Ectodermal cell (in vitro differentiated cells): Measurements from ENCODE around the gene DLX1.
"Not testable (repeated sequence)": the region's sequence is repeated elsewhere in the genome, so short reads cannot be mapped to it uniquely, and the experiment has no call there.

Source experiments
- H3K27ac ChIP-seq: 2 replicates; pipeline ENCODE4 v1.7.0; 2013; ENCODE audit warnings: mild to moderate bottlenecking, low read depth, low read length; ENCODE audit not compliant: insufficient read depth, poor library complexity, severe bottlenecking
- H3K27me3 ChIP-seq: 2 replicates; pipeline ENCODE4 v1.7.0; 2013; ENCODE audit warnings: mild to moderate bottlenecking, low read length; ENCODE audit not compliant: insufficient read depth, control insufficient read depth, poor library complexity, severe bottlenecking
- H3K36me3 ChIP-seq: one replicate; pipeline ENCODE4 v1.7.0; 2013; ENCODE audit warnings: low read length; ENCODE audit not compliant: control insufficient read depth, insufficient read depth
- H3K4me1 ChIP-seq: one replicate; pipeline ENCODE4 v1.7.0; 2013; ENCODE audit warnings: low read length; ENCODE audit not compliant: control insufficient read depth, insufficient read depth
- H3K4me3 ChIP-seq: 2 replicates; pipeline ENCODE4 v1.7.0; 2013; ENCODE audit warnings: low read depth, low read length, control low read depth; ENCODE audit not compliant: insufficient read depth
- H3K9me3 ChIP-seq: 2 replicates; pipeline ENCODE4 v1.7.0; 2013; ENCODE audit warnings: mild to moderate bottlenecking, low read length, moderate library complexity; ENCODE audit not compliant: control insufficient read depth
- WGBS, 2 experiments: methylation state at CpG; one replicate each; pipeline ENCODE4 v1.1.7; 2013; ENCODE audit warnings: missing lambda C conversion rate in 2 of 2; 5-methylcytosine and 5-hydroxymethylcytosine counted together

Gene DLX1

DNA sequence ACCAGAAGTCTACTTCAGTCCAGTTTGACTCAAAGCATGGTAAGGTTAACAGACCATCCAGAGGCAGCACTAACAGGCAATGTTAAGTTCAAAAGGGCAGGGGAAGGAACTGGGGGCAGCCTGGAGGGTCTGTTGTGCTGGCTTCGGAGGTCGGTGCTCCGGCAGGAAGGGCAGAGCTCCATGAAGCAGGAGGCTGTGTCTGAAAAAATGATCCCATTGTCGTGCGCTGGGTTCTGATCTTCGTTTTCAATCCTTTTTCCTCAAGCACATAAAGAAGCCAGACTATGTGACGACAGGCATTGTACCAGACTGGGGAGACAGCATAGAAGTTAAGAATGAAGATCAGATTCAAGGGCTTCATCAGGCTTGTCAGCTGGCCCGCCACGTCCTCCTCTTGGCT, 21.9 kb upstream of the DLX1 start:
- no peaks in the 10 kb centered on the region for H3K4me1 ChIP-seq
- WGBS, 2 experiments, result 88 to 89% methylated on average over 9 of the region's 9 CpGs
- no peak overlapping the region for H3K4me3 ChIP-seq
- H3K27me3 ChIP-seq, result no peaks in the 10 kb centered on the region
- H3K9me3 ChIP-seq, result no peaks in the 10 kb centered on the region
- no peaks in the 10 kb centered on the region for H3K36me3 ChIP-seq
- H3K27ac ChIP-seq, result no peak overlapping the region

DNA sequence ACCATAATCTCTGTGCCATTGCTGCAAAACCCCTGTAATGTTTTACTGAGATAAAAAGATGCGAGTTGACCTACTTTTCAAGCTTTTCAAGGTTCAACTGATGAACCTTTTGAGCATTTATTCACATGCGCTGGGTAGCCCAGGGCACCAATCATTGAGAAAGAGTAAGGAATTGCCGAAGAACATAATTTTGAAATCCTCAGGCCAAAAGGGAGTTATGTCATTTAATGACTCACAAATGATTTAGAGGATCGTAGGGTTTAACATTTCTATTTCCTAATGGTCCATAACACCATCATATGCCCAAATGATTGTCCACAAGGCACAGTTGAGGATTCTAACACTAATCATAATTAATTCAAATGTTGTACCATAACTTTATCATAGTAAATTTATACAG, 20.2 kb upstream of the DLX1 start:
- Histone ChIP-seq H3K27me3 (no peaks in the 10 kb centered on the region), H3K4me3 (no peak overlapping the region), H3K27ac (no peak overlapping the region), H3K9me3 (no peaks in the 10 kb centered on the region), H3K4me1 (no peaks in the 10 kb centered on the region), H3K36me3 (no peaks in the 10 kb centered on the region)
- WGBS, 2 experiments, result 86 to 87% methylated on average over 4 of the region's 4 CpGs

DNA sequence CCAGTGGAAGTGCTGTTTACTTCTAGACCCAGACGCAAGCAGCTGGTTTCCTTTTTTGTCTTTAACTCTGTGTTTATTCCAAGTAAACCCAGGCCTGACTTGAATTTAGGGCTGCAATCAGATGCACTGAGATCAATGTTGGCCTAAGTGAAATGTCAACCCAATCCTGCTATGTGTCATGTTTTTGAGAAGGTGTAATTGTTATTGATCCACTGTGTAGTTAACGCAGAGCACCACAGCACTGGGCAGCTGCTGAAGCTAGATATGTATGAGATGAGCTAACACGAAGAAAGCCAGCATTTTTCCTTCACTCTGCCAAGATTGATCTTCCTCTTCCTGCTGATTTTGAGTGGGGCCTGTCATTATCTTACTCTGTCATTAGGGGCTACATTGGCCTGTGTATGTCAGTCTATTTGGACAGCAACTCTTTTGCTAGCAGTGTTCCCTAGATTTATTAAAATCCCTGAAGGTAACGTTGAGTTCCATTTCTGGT, 18.9 kb upstream of the DLX1 start:
- H3K4me1 ChIP-seq, result no peaks in the 10 kb centered on the region
- no peak overlapping the region for H3K27ac ChIP-seq
- WGBS, 2 experiments, result 91 to 94% methylated on average over 4 of the region's 4 CpGs
- no peaks in the 10 kb centered on the region for H3K36me3 ChIP-seq
- no peaks in the 10 kb centered on the region for H3K27me3 ChIP-seq
- no peak overlapping the region for H3K4me3 ChIP-seq
- no peaks in the 10 kb centered on the region for H3K9me3 ChIP-seq

DNA sequence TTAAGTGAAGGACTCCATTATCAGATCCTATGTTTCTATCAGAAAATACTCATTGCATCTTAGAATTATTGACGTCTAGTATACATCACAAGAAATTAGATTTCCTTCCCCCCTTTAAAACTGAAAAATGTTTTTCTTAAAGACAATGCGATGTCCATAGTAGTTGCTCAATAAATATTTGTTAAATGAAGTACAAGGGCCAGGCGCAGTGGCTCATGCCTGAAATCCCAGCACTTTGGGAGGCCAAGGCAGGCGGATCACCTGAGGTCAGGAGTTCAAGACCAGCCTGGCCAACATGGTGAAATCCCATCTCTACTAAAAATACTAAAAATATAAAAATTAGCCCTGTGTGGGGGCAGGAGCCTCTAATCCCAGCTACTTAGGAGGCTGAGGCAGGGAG, 17.4 kb upstream of the DLX1 start:
- not testable (repeated sequence) for H3K4me1 ChIP-seq, H3K27ac ChIP-seq, H3K36me3 ChIP-seq, H3K9me3 ChIP-seq, H3K27me3 ChIP-seq, H3K4me3 ChIP-seq
- WGBS, 2 experiments, result 93 to 96% methylated on average over 4 of the region's 4 CpGs

DNA sequence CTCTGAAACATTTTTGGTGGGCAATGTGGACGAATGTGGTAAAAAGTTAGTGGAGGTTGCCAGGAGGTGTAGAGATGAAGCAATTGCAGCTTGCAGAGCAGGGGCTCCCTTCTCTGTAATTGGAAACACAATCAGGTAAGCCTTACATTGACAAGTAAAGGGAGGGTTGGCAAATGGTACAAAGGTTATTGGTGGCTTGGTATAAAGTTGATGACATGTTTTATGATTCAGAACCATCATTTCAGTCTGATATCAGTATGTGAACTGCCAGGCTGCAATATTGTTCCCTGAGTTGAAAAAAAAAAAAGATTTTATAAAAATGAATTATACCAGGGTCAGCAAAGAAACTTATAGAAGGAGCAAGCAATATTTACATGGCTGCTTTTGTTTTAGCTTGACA, 14.4 kb upstream of the DLX1 start:
- H3K9me3 ChIP-seq, result no peaks in the 10 kb centered on the region
- WGBS, 2 experiments, result 77 to 82% methylated on average over 1 of the region's 1 CpG

DNA sequence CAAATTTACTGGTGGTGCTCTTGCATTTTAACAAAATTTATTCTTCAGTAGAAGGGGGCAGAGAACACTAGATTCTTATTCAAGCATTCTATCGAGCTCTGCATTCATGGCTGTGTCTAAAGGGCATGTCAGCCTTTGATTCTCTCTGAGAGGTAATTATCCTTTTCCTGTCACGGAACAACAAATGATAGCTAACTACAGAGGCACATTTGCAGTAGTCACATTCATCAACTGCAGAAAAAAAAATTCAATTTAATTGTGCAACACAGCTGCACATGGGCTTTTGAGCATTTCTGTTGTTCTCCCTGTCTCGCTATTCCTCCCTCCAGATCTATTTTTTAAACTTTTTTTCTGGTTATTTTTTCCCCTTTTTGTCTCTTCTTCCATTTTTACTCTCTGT, 13.0 kb upstream of the DLX1 start:
- Histone ChIP-seq H3K27me3 (peaks cover 21% of the 10 kb centered on the region), H3K4me1 (no peaks in the 10 kb centered on the region), H3K9me3 (no peaks in the 10 kb centered on the region), H3K4me3 (no peak overlapping the region), H3K36me3 (no peaks in the 10 kb centered on the region), H3K27ac (no peak overlapping the region)
- WGBS, 2 experiments, result 79% methylated on average over 3 of the region's 3 CpGs

More for the DNA sequence above, 14.4 kb upstream of the DLX1 start:
- H3K27ac ChIP-seq, result no peak overlapping the region
- no peaks in the 10 kb centered on the region for H3K4me1 ChIP-seq
- peaks cover 8% of the 10 kb centered on the region for H3K27me3 ChIP-seq
- H3K4me3 ChIP-seq, result no peak overlapping the region
- H3K36me3 ChIP-seq, result no peaks in the 10 kb centered on the region

DNA sequence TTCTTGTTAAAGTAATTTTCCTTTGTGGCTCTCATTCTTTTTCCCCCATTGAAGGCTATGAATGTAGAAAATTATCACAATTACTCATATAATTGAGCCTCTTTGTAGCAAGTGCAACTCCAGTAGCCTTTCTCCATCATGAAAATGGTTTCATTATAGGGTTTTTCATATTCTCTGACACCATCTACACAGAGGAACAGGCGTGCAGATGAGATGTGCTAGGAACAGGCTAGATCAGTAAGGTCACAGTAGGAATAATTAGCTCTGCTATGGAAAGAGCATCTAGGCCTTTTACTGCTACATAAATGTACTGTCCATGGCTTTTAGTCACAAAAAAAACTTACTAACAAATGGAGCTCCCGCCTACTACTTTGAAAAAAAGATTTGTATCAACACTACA, 12.6 kb upstream of the DLX1 start:
- WGBS, 2 experiments, result 92 to 94% methylated on average over 1 to 2 of the region's 2 CpGs

DNA sequence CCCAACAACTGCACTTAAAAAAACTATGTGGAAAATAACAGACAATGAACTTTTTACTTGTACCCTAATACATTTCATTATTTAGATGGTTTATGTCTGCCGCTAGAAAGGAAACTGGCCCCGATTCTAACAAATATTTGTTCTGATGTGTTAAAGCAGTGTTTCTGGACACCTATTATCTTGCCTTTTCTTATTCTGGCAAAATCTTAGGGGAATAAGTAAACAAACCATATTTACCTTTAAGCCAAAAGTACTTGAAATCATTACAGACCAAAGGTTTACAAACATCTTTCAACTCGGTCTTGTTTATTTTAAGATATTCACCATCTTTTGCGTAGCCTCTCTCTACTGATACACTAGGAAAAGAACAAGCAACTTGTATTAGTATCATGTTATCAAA, 11.8 kb upstream of the DLX1 start:
- Histone ChIP-seq H3K27ac (no peak overlapping the region), H3K27me3 (peaks cover 33% of the 10 kb centered on the region), H3K36me3 (no peaks in the 10 kb centered on the region), H3K9me3 (no peaks in the 10 kb centered on the region), H3K4me3 (no peak overlapping the region), H3K4me1 (no peaks in the 10 kb centered on the region)
- WGBS, 2 experiments, result 94 to 97% methylated on average over 4 of the region's 4 CpGs

More for the DNA sequence above, 12.6 kb upstream of the DLX1 start:
- Histone ChIP-seq H3K27ac (no peak overlapping the region), H3K4me3 (no peak overlapping the region), H3K9me3 (no peaks in the 10 kb centered on the region), H3K27me3 (peaks cover 25% of the 10 kb centered on the region), H3K36me3 (no peaks in the 10 kb centered on the region), H3K4me1 (no peaks in the 10 kb centered on the region)

DNA sequence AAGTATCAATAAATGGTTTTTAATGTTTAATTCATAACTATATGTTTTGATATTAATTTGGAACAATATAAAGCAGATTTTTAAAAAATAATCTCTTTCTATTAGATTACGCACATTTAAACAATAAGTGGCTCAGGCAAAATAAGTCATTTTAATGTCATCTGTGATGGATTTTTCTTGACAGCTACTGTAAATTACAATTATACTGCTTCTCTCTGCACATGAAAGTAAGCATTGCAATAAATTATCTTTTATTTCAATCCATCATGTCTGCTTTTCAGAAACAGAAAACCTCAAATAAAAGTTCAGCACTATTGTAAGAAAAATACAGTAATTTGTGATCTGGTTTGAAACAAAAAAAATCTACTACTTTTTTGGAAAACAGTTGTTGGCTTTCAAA, 11.1 kb upstream of the DLX1 start:
- Histone ChIP-seq H3K4me3 (no peak overlapping the region), H3K27me3 (peaks cover 41% of the 10 kb centered on the region), H3K27ac (no peak overlapping the region), H3K9me3 (no peaks in the 10 kb centered on the region), H3K4me1 (no peaks in the 10 kb centered on the region), H3K36me3 (no peaks in the 10 kb centered on the region)
- 100% methylated on average over 1 of the region's 1 CpG for WGBS, 2 experiments

DNA sequence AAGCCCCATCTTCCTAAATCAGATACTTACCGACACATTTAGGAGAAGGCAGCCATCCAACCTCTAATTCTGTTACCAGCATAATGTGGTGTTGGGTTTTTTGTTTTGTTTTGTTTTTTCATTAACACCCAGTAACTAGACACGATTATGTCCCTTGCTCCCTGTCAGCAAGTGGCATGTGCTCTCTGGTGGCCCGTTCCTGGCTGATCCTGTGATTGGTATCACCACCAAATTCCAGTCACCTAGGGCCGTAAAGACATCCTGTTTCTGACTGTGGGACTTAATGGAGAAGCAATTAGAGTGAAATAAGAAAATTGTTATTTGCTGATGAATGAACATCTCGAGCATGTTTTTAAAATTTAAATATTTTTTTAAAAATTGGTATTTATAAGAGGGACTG, 5.9 kb upstream of the DLX1 start:
- H3K9me3 ChIP-seq, result no peaks in the 10 kb centered on the region
- no peak overlapping the region for H3K27ac ChIP-seq
- 73 to 78% methylated on average over 4 to 5 of the region's 5 CpGs for WGBS, 2 experiments
- H3K36me3 ChIP-seq, result no peaks in the 10 kb centered on the region
- H3K27me3 ChIP-seq, result peaks cover 92% of the 10 kb centered on the region
- peaks cover 8% of the 10 kb centered on the region for H3K4me1 ChIP-seq
- no peak overlapping the region for H3K4me3 ChIP-seq
